ENCODE results near the gene CCL18. TPM values are rescaled to one million over a fixed set of nuclear protein-coding genes. Genes with fewer than 3 reads are reported as not detected.

The CCL18 gene
- total and polyA plus RNA-seq, 2 of the 8 experiments (the other 6 are each of a cell fraction or from before 2014, with no cell fraction given) = not detected

DNA sequence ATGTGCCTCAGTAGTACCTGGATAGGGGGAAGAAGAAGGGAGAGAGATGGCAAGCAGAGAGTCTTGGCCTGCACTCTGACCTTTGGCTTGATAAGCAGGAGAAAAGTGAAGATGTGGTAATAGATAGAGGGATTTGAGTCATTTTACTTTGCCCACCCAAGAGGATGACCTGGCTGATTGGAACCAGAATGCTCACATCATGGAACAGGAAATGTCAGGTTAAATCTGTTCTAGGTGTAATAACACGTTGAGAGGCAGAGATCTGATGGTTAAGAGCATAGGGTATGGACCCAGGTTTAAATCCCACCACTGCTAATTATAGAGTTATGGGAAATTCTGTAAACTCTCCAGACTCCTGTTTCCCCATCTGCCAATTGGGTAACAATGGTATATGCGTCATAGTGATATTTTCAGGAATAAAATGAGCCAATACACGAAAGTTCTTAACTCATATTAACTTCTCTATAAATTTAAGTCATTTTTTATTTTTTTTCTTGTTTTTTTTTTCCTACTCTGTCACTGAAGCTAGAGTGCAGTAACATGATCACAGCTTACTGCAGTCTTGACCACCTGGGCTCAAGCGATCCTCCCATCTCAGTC, 8.1 kb upstream of the CCL18 start:
- Histone ChIP-seq H3K18ac (ENCODE audit: extremely low read depth, low read length) (no peak overlapping the region), H2BK20ac (ENCODE audit: low read length) (no peak overlapping the region), H3K27me3 (replicated peaks in 1 of 4; ENCODE audit: control insufficient read depth in 3 of 4, extremely low read depth in 1 of 4, insufficient read depth in 3 of 4, low read length in 3 of 4) (no peaks in the 10 kb centered on the region; a peak in 1 of 7 replicates), H3K56ac (replicated peaks; ENCODE audit: insufficient read length, low read depth, low read length) (no peak overlapping the region), H3K4me2 (ENCODE audit: insufficient read depth in 1 of 2, low read depth in 2 of 2, low read length in 2 of 2) (no peak overlapping the region), H3K79me2 (ENCODE audit: control insufficient read depth in 1 of 2, insufficient read depth in 2 of 2, low read length in 2 of 2) (no peaks in the 10 kb centered on the region), H4K91ac (replicated peaks; ENCODE audit: insufficient read length, low read length) (no peak overlapping the region), H2BK12ac (ENCODE audit: low read depth, low read length) (no peak overlapping the region), H3K9ac (replicated peaks in 1 of 4; ENCODE audit: extremely low read depth in 1 of 4, low read depth in 3 of 4, low read length in 3 of 4) (no peak overlapping the region), H3K4me3 (ENCODE audit: extremely low read depth in 1 of 4, insufficient read depth in 2 of 4, low read depth in 3 of 4, low read length in 4 of 4) (no peak overlapping the region), H3K79me1 (ENCODE audit: low read depth, low read length) (no peaks in the 10 kb centered on the region), H2BK120ac (replicated peaks; ENCODE audit: low read depth, low read length) (no peak overlapping the region), H4K5ac (ENCODE audit: insufficient read length, low read depth, low read length) (no peak overlapping the region), H2BK15ac (ENCODE audit: low read length) (no peak overlapping the region), H3K9me3 (ENCODE audit: insufficient read depth in 2 of 2, low read depth in 1 of 2, low read length in 1 of 2) (no peaks in the 10 kb centered on the region), H2AFZ (ENCODE audit: low read length) (no peak overlapping the region), H4K20me1 (replicated peaks in 1 of 2; ENCODE audit: control insufficient read depth in 1 of 2, insufficient read depth in 2 of 2, low read length in 2 of 2) (no peaks in the 10 kb centered on the region), H3K36me3 (ENCODE audit: control insufficient read depth in 2 of 4, insufficient read depth in 4 of 4, low read length in 3 of 4) (no peaks in the 10 kb centered on the region), H4K8ac (ENCODE audit: extremely low read depth, insufficient read depth, low read length) (no peak overlapping the region), H2BK5ac (ENCODE audit: low read depth, low read length) (no peak overlapping the region), H3K23me2 (ENCODE audit: low read depth, low read length) (no peaks in the 10 kb centered on the region), H2AK5ac (ENCODE audit: low read depth, low read length) (no peak overlapping the region), H3K23ac (ENCODE audit: insufficient read length) (no peak overlapping the region), H3K4ac (replicated peaks; ENCODE audit: insufficient read length, low read depth, low read length) (no peak overlapping the region), H3K27ac (ENCODE audit: low read depth, low read length) (no peak overlapping the region), H3K4me1 (replicated peaks in 1 of 4; ENCODE audit: control insufficient read depth in 3 of 4, insufficient read depth in 4 of 4, low read length in 3 of 4) (no peaks in the 10 kb centered on the region), H3K14ac (ENCODE audit: insufficient read length) (no peak overlapping the region)
- ChIA-PET CTCF (ENCODE audit: partially characterized antibody) (no interaction called here), POLR2A (ENCODE audit: partially characterized antibody) (no interaction called here)
- WGBS, 2 experiments (ENCODE audit: extremely low coverage in 1 of 2, insufficient coverage in 1 of 2, insufficient read length in 1 of 2, insufficient replicate concordance in 2 of 2, low coverage in 1 of 2, low lambda C conversion rate in 2 of 2, missing lambda C conversion rate in 1 of 2) = 87% methylated on average over 4 of the region's 4 CpGs; no CpG with 5 or more reads in 1 of the 2 experiments
- FAIRE-seq = no peak
- no peak for TF ChIP-seq E2F6 (IDR thresholded peaks at IDR 0.05)
- DNase-seq (ENCODE audit: low read depth in 1 of 2, low spot score in 2 of 2) = no peak

All from H1 (cell line).